Measurements from ENCODE around the gene CYTH1.

CYTH1 gene

GRCh38 chr17:78692460-78693010, 89.5 kb downstream of the CYTH1 start:
- H3K9ac ChIP-seq (ENCODE audit: insufficient read length, low read depth) = no peak overlapping the region
- H3K27me3 ChIP-seq (ENCODE audit: insufficient read depth, insufficient read length) = no peaks in the 10 kb centered on the region
- H3K36me3 ChIP-seq (ENCODE audit: insufficient read depth, insufficient read length, low read length) = peaks cover 22% of the 10 kb centered on the region
- TF ChIP-seq SUZ12 (IDR thresholded peaks at IDR 0.05; ENCODE audit: extremely low read depth, insufficient read depth, insufficient read length) (no peak), YY1 (IDR thresholded peaks at IDR 0.05; ENCODE audit: insufficient read depth, insufficient read length) (no peak), ZNF274 (IDR thresholded peaks at IDR 0.05; ENCODE audit: low read depth, low read length) (no peak)
- no peaks in the 10 kb centered on the region for H3K4me1 ChIP-seq (ENCODE audit: insufficient read depth, insufficient read length)
- DNase-seq (ENCODE audit: low read depth, low spot score) = no peak
- no peak overlapping the region for H3K4me3 ChIP-seq (ENCODE audit: insufficient read length, low read depth)
- H3K9me3 ChIP-seq (ENCODE audit: insufficient read depth, low read length) = no peaks in the 10 kb centered on the region

GRCh38 chr17:78689029-78689428, 93.0 kb downstream of the CYTH1 start:
- Histone ChIP-seq H3K36me3 (ENCODE audit: insufficient read depth, insufficient read length, low read length) (peaks cover 25% of the 10 kb centered on the region), H3K4me3 (ENCODE audit: insufficient read length, low read depth) (no peak overlapping the region), H3K9ac (ENCODE audit: insufficient read length, low read depth) (no peak overlapping the region), H3K4me1 (ENCODE audit: insufficient read depth, insufficient read length) (no peaks in the 10 kb centered on the region), H3K27me3 (ENCODE audit: insufficient read depth, insufficient read length) (no peaks in the 10 kb centered on the region), H3K9me3 (ENCODE audit: insufficient read depth, low read length) (no peaks in the 10 kb centered on the region)
- DNase-seq (ENCODE audit: low read depth, low spot score) = no peak
- TF ChIP-seq ZNF274 (IDR thresholded peaks at IDR 0.05; ENCODE audit: low read depth, low read length) = no peak

DNA sequence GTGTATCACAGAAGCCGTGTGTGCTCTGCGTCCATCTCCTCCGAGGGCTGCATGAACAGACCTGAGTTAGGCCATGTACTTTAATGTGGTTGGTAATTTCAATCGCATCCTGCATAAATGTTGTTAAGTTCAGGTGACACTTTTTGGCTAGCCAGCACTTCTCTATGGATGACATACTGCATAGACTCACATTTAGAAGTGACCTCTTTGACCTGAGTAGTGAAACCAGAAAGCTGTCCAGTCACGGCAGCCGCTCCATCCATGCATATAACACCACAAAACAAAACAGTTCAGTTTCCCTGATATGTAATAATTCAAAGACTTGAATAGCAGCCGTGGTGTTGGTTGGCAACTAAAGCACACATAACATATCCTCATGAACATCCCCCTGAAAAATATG, 94.1 kb downstream of the CYTH1 start:
- Histone ChIP-seq H3K9me3 (ENCODE audit: insufficient read depth, low read length) (no peaks in the 10 kb centered on the region), H3K4me1 (ENCODE audit: insufficient read depth, insufficient read length) (peaks cover 7% of the 10 kb centered on the region), H3K27me3 (ENCODE audit: insufficient read depth, insufficient read length) (no peaks in the 10 kb centered on the region), H3K4me3 (ENCODE audit: insufficient read length, low read depth) (no peak overlapping the region), H3K36me3 (ENCODE audit: insufficient read depth, insufficient read length, low read length) (peaks cover 24% of the 10 kb centered on the region), H3K9ac (ENCODE audit: insufficient read length, low read depth) (no peak overlapping the region)
- TF ChIP-seq YY1 (IDR thresholded peaks at IDR 0.05; ENCODE audit: insufficient read depth, insufficient read length) (no peak), SUZ12 (IDR thresholded peaks at IDR 0.05; ENCODE audit: extremely low read depth, insufficient read depth, insufficient read length) (no peak), ZNF274 (IDR thresholded peaks at IDR 0.05; ENCODE audit: low read depth, low read length) (no peak)
- no peak for DNase-seq (ENCODE audit: low read depth, low spot score)

DNA sequence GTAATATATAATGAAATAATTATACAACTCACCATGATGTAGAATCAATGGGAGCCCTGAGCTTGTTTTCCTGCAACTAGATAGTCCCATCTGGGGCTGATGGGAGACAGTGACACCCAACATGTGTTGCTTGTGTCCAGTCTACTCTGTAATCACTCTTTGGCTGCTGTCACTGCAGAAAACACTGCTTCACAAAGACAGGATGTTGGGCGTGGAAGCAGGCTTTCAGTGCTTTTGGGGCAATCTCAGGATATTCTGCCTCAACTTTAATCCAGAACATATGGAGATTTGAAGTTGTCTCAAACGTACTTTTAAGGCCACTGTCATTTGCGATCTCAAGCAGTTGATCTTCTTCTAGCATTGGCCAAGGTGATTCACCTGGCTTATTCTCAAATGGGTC, 94.9 kb downstream of the CYTH1 start:
- no peak overlapping the region for H3K9ac ChIP-seq (ENCODE audit: insufficient read length, low read depth)
- H3K9me3 ChIP-seq (ENCODE audit: insufficient read depth, low read length) = no peaks in the 10 kb centered on the region
- H3K4me1 ChIP-seq (ENCODE audit: insufficient read depth, insufficient read length) = peaks cover 7% of the 10 kb centered on the region
- no peak for TF ChIP-seq SUZ12 (IDR thresholded peaks at IDR 0.05; ENCODE audit: extremely low read depth, insufficient read depth, insufficient read length)
- no peak for TF ChIP-seq YY1 (IDR thresholded peaks at IDR 0.05; ENCODE audit: insufficient read depth, insufficient read length)
- H3K4me3 ChIP-seq (ENCODE audit: insufficient read length, low read depth) = no peak overlapping the region
- DNase-seq (ENCODE audit: low read depth, low spot score) = no peak
- peaks cover 17% of the 10 kb centered on the region for H3K36me3 ChIP-seq (ENCODE audit: insufficient read depth, insufficient read length, low read length)
- H3K27me3 ChIP-seq (ENCODE audit: insufficient read depth, insufficient read length) = no peaks in the 10 kb centered on the region

DNA sequence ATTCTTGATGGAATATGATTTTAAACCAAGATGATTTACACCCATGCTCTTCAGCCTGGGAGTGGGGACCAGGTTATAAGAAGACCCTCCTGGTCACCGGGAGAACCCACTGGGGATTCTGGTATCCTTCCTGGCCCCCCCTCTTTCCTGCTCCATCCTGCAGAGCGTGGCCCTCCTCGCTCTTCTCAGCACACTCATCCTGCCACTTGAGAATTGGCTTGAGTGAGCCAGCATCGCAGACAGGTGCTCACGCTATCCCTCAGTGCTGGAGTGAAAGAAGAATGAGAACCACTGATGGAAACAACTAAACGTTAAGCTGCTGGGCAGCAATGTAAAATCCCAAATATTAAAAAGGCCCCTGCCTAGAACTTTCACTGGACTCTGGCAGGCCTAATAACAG, 98.0 kb downstream of the CYTH1 start:
- DNase-seq (ENCODE audit: low read depth, low spot score) = no peak
- H3K9ac ChIP-seq (ENCODE audit: insufficient read length, low read depth) = no peak overlapping the region
- peaks cover 14% of the 10 kb centered on the region for H3K4me1 ChIP-seq (ENCODE audit: insufficient read depth, insufficient read length)
- TF ChIP-seq SUZ12 (IDR thresholded peaks at IDR 0.05; ENCODE audit: extremely low read depth, insufficient read depth, insufficient read length) = no peak
- TF ChIP-seq ZNF274 (IDR thresholded peaks at IDR 0.05; ENCODE audit: low read depth, low read length) = no peak
- no peak for TF ChIP-seq YY1 (IDR thresholded peaks at IDR 0.05; ENCODE audit: insufficient read depth, insufficient read length)
- no peaks in the 10 kb centered on the region for H3K9me3 ChIP-seq (ENCODE audit: insufficient read depth, low read length)
- H3K4me3 ChIP-seq (ENCODE audit: insufficient read length, low read depth) = no peak overlapping the region
- no peaks in the 10 kb centered on the region for H3K27me3 ChIP-seq (ENCODE audit: insufficient read depth, insufficient read length)
- peaks cover 17% of the 10 kb centered on the region for H3K36me3 ChIP-seq (ENCODE audit: insufficient read depth, insufficient read length, low read length)

- Histone ChIP-seq H3K4me3 (ENCODE audit: insufficient read length, low read depth) (no peak overlapping the region), H3K9me3 (ENCODE audit: insufficient read depth, low read length) (no peaks in the 10 kb centered on the region), H3K36me3 (ENCODE audit: insufficient read depth, insufficient read length, low read length) (peaks cover 22% of the 10 kb centered on the region), H3K9ac (ENCODE audit: insufficient read length, low read depth) (no peak overlapping the region), H3K27me3 (ENCODE audit: insufficient read depth, insufficient read length) (no peaks in the 10 kb centered on the region), H3K4me1 (ENCODE audit: insufficient read depth, insufficient read length) (peaks cover 14% of the 10 kb centered on the region)
- no peak for DNase-seq (ENCODE audit: low read depth, low spot score)
- TF ChIP-seq ZNF274 (IDR thresholded peaks at IDR 0.05; ENCODE audit: low read depth, low read length) (no peak), YY1 (IDR thresholded peaks at IDR 0.05; ENCODE audit: insufficient read depth, insufficient read length) (no peak), SUZ12 (IDR thresholded peaks at IDR 0.05; ENCODE audit: extremely low read depth, insufficient read depth, insufficient read length) (no peak)
Measured at GRCh38 chr17:78683408-78683961, 98.6 kb downstream of the CYTH1 start.

DNA sequence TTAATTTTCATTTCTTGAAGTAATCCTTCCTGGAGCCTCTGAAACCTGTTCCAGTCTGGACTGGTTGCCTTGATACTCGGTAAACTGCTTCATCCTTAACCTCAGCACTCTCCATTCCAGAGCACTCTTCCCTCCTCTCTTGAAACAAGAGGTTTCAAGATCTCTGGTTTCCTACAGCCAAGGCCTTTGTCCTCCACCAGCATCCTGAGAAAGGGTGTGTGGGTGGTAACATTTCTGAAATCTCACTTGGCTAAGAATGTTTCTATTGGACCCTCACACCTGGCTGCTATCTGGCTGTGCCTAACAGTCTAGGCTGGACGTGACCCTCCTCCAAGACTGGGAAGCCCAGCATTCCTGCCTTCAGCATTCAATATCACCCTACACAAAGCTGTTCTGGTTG, 99.7 kb downstream of the CYTH1 start:
- Histone ChIP-seq H3K9ac (ENCODE audit: insufficient read length, low read depth) (no peak overlapping the region), H3K4me3 (ENCODE audit: insufficient read length, low read depth) (no peak overlapping the region), H3K27me3 (ENCODE audit: insufficient read depth, insufficient read length) (no peaks in the 10 kb centered on the region), H3K36me3 (ENCODE audit: insufficient read depth, insufficient read length, low read length) (peaks cover 20% of the 10 kb centered on the region), H3K9me3 (ENCODE audit: insufficient read depth, low read length) (no peaks in the 10 kb centered on the region), H3K4me1 (ENCODE audit: insufficient read depth, insufficient read length) (peaks cover 14% of the 10 kb centered on the region)
- DNase-seq (ENCODE audit: low read depth, low spot score) = no peak
- TF ChIP-seq SUZ12 (IDR thresholded peaks at IDR 0.05; ENCODE audit: extremely low read depth, insufficient read depth, insufficient read length) (no peak), YY1 (IDR thresholded peaks at IDR 0.05; ENCODE audit: insufficient read depth, insufficient read length) (no peak), ZNF274 (IDR thresholded peaks at IDR 0.05; ENCODE audit: low read depth, low read length) (no peak)
